IMR-90 (cell line): ENCODE measurements around the gene ARHGAP15. TPM values are rescaled to one million over a fixed set of nuclear protein-coding genes. Genes with fewer than 3 reads are reported as not detected.

Source experiments
- ATAC-seq: fragments of 200-7000 bp; cut with Tn5 transposase; 2 replicates; pipeline ENCODE4 v1.9.1; 2020; ENCODE audit warnings: low read depth, mild to moderate bottlenecking, moderate library complexity
- BruUV-seq: library from RNA; stranded (reverse); fragments of 400-500 nt; replicated peaks from 2 replicates; lab custom pipeline; 2021; lab: Mats Ljungman, UMichigan
- CTCF ChIA-PET: fragments of 300-600 bp; formaldehyde crosslinking; extraction: SDS; loops from one replicate; lab custom pipeline; 2021; ENCODE audit warnings: antibody characterized with exemption; lab: Yijun Ruan, JAX
- POLR2A ChIA-PET: fragments of 300-600 bp; sonication (Branson Sonifier 250); formaldehyde crosslinking; loops from one replicate; lab custom pipeline; 2022; ENCODE audit warnings: antibody characterized with exemption; ENCODE audit not compliant: unreplicated experiment; lab: Charles Lee
- DNase-seq: peaks from one replicate; pipeline ENCODE4 v3.0.0; 2013
- H2AFZ ChIP-seq: replicated peaks from 2 replicates; pipeline ENCODE3; 2013; ENCODE audit warnings: low read length, mild to moderate bottlenecking; ENCODE audit not compliant: poor library complexity
- H2AK5ac ChIP-seq: 2 replicates; pipeline ENCODE4 v1.6.1; 2013; ENCODE audit warnings: low read depth, low read length, inconsistent platforms
- H2AK9ac ChIP-seq: replicated peaks from 2 replicates; pipeline ENCODE3; 2013; ENCODE audit warnings: mild to moderate bottlenecking, low read depth, low read length, moderate library complexity; ENCODE audit not compliant: poor library complexity
- H2BK120ac ChIP-seq: 2 replicates; pipeline ENCODE4 v1.6.1; 2013; ENCODE audit warnings: low read depth, low read length, inconsistent platforms
- H2BK15ac ChIP-seq: 3 replicates; pipeline ENCODE4 v1.6.1; 2013; ENCODE audit warnings: low read depth, low read length, inconsistent platforms
- H2BK20ac ChIP-seq: 2 replicates; pipeline ENCODE4 v1.6.1; 2013; ENCODE audit warnings: low read depth, mild to moderate bottlenecking, inconsistent platforms, low read length, moderate library complexity
- H2BK5ac ChIP-seq: 2 replicates; pipeline ENCODE4 v1.6.1; 2013; ENCODE audit warnings: mild to moderate bottlenecking, low read depth, low read length, inconsistent platforms; ENCODE audit not compliant: poor library complexity, severe bottlenecking
- H3K14ac ChIP-seq: replicated peaks from 2 replicates; pipeline ENCODE4 v1.6.1; 2013; ENCODE audit warnings: low read depth, low read length, inconsistent platforms
- H3K18ac ChIP-seq: 2 replicates; pipeline ENCODE4 v1.6.1; 2013; ENCODE audit warnings: low read depth, low read length, control low read depth
- H3K23ac ChIP-seq: 2 replicates; pipeline ENCODE4 v1.6.1; 2013; ENCODE audit warnings: low read depth, low read length, inconsistent platforms
- H3K27ac ChIP-seq: 2 replicates; pipeline ENCODE4 v1.5.1; 2013; ENCODE audit warnings: mild to moderate bottlenecking, control low read depth, low read length; ENCODE audit not compliant: insufficient read depth
- H3K27me3 ChIP-seq: 2 replicates; pipeline ENCODE4 v1.6.1; 2013; ENCODE audit warnings: low read length; ENCODE audit not compliant: control insufficient read depth, insufficient read depth
- H3K36me3 ChIP-seq: 2 replicates; pipeline ENCODE4 v1.6.1; 2013; ENCODE audit warnings: low read length, mixed read lengths; ENCODE audit not compliant: control insufficient read depth, insufficient read depth
- H3K4ac ChIP-seq: 2 replicates; pipeline ENCODE4 v1.6.1; 2013; ENCODE audit warnings: low read depth, low read length, inconsistent platforms
- H3K4me1 ChIP-seq: 2 replicates; pipeline ENCODE4 v1.6.1; 2013; ENCODE audit warnings: low read length, mixed read lengths; ENCODE audit not compliant: control insufficient read depth, insufficient read depth
- H3K4me2 ChIP-seq: 2 replicates; pipeline ENCODE4 v1.6.1; 2013; ENCODE audit warnings: low read depth, mild to moderate bottlenecking, control low read depth, low read length, moderate library complexity
- H3K4me3 ChIP-seq: 2 replicates; pipeline ENCODE4 v1.5.1; 2013; ENCODE audit warnings: low read depth, mild to moderate bottlenecking, control low read depth, low read length, moderate library complexity; ENCODE audit not compliant: insufficient read depth
- H3K56ac ChIP-seq: 2 replicates; pipeline ENCODE4 v1.6.1; 2013; ENCODE audit warnings: low read length, inconsistent platforms; ENCODE audit not compliant: insufficient read depth; ENCODE audit errors: extremely low read depth
- H3K79me1 ChIP-seq, 2 experiments: 2 replicates each; pipeline ENCODE4 v1.6.1; 2013; ENCODE audit warnings: low read length in 2 of 2, inconsistent platforms in 1 of 2, low read depth in 1 of 2
- H3K9ac ChIP-seq: 2 replicates; pipeline ENCODE4 v1.6.1; 2013; ENCODE audit warnings: low read depth, low read length, control low read depth
- H3K9me1 ChIP-seq: 2 replicates; pipeline ENCODE4 v1.6.1; 2013; ENCODE audit warnings: low read length, inconsistent platforms; ENCODE audit not compliant: insufficient read depth
- H3K9me3 ChIP-seq: 2 replicates; pipeline ENCODE4 v1.6.1; 2013; ENCODE audit warnings: low read length; ENCODE audit not compliant: control insufficient read depth, insufficient read depth
- H4K20me1 ChIP-seq: 2 replicates; pipeline ENCODE4 v1.6.1; 2013; ENCODE audit warnings: low read length, inconsistent platforms; ENCODE audit not compliant: insufficient read depth
- H4K5ac ChIP-seq: 2 replicates; pipeline ENCODE4 v1.6.1; 2013; ENCODE audit warnings: mild to moderate bottlenecking, low read depth, low read length, control low read depth
- H4K8ac ChIP-seq, 2 experiments: 2 replicates each; pipeline ENCODE4 v1.6.1; 2013; ENCODE audit warnings: low read depth in 2 of 2, low read length in 2 of 2, control low read depth in 1 of 2, inconsistent platforms in 1 of 2
- H4K91ac ChIP-seq: 2 replicates; pipeline ENCODE4 v1.6.1; 2013; ENCODE audit warnings: low read depth, low read length, inconsistent platforms; ENCODE audit not compliant: insufficient read depth
- CEBPB ChIP-seq: IDR thresholded peaks from 2 replicates; pipeline ENCODE4 v1.6.1; 2012; ENCODE audit warnings: low read depth, low read length, improper control_type of control experiment
- CHD1 ChIP-seq: IDR thresholded peaks from 2 replicates; pipeline ENCODE4 v1.6.1; 2012; ENCODE audit warnings: low read depth, low read length, improper control_type of control experiment
- MAZ ChIP-seq: IDR thresholded peaks from 2 replicates; pipeline ENCODE4 v1.6.1; 2012; ENCODE audit warnings: low read depth, mild to moderate bottlenecking, low read length, improper control_type of control experiment, moderate library complexity, borderline replicate concordance
- MXI1 ChIP-seq: IDR thresholded peaks from 2 replicates; pipeline ENCODE4 v1.6.1; 2012; ENCODE audit warnings: low read depth, mild to moderate bottlenecking, low read length, moderate library complexity, borderline replicate concordance
- RAD21 ChIP-seq: IDR thresholded peaks from 2 replicates; pipeline ENCODE4 v1.6.1; 2012; ENCODE audit warnings: low read length, improper control_type of control experiment
- RFX5 ChIP-seq: IDR thresholded peaks from 2 replicates; pipeline ENCODE4 v1.8.0; 2012; ENCODE audit warnings: low read depth, mild to moderate bottlenecking, low read length, moderate library complexity
- WGBS, 2 experiments: methylation state at CpG; one replicate each; pipeline versions ENCODE4 v1.1.5 to v1.1.7; 2013; ENCODE audit warnings: missing lambda C conversion rate in 2 of 2; ENCODE audit not compliant: insufficient read length in 1 of 2; ENCODE audit errors: extremely low coverage in 2 of 2; 5-methylcytosine and 5-hydroxymethylcytosine counted together
- dilution Hi-C: fragments of 300-500 bp; cut with HindIII; formaldehyde crosslinking; loops from one replicate; pipeline ENCODE4 v1.14.3; 2018; ENCODE audit warnings: low sequenced_read_pairs; ENCODE audit not compliant: unreplicated experiment
- in situ Hi-C: fragments of 300-500 bp; cut with MboI; formaldehyde crosslinking; loops from 3 replicates; pipeline ENCODE4 v1.14.3; 2019; ENCODE audit warnings: low sequenced_read_pairs, inconsistent platforms, mixed read lengths
- intact Hi-C: fragments of 100-400 bp; cut with micrococcal nuclease; formaldehyde crosslinking; loops from 2 replicates; pipeline ENCODE4 v1.10.0; 2022
- polyA plus RNA-seq, 3 experiments: library from polyadenylated mRNA; depleted of rRNA; stranded (reverse); fragments of >200 nt; gene quantifications; 2 replicates each; pipeline ENCODE4 v1.2.3, GENCODE V29; 2012; ENCODE audit warnings: low replicate concordance in 1 of 3
- total RNA-seq: library from RNA; depleted of rRNA; stranded (reverse); fragments of >200 nt; gene quantifications from 2 replicates; pipeline ENCODE4 v1.2.3, GENCODE V29; 2012

The ARHGAP15 gene
- total and polyA plus RNA-seq, 2 of the 4 experiments (the other 2 are of a cell fraction), result not detected

DNA sequence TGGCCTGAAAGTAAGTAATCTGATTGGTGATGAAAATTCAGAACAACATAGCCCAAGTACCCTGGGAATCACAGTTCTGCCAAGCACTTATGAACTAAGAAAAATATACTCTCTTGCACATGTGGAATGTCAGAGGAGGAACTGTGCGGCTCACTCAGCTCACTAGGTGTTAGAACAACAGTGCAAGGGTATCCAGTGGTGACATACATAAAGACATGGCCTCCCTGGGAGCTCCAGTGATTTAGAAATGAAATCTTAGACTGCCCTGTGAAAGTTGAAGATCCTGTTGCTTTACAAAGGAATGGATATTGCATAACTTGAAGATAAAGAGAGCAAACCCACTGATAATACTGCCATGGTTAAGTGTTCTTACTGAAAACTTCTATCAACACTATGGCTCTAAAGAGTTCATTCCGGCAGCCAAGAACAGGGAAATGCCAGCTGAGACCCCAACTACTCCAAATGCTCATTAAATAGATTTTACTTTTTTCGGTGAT is 246.2 kb downstream of the ARHGAP15 start:
- CTCF ChIA-PET, result interaction anchor here (0.7 to 1.0 kb wide), 2 partner anchors 9 kb away, joined by 3 read pairs; no protein-coding TSS in a partner anchor
- no TSS peak for BruUV-seq
- dilution Hi-C loops, result no loop called here

More for the DNA sequence above, 246.2 kb downstream of the ARHGAP15 start:
- H3K4me3 ChIP-seq, result no peak overlapping the region
- no peak overlapping the region for H2AK9ac ChIP-seq
- H4K20me1 ChIP-seq, result no peaks in the 10 kb centered on the region
- no peak overlapping the region for H2BK20ac ChIP-seq
- DNase-seq (peak; percentile 7), ATAC-seq (peak; percentile 37)
- no peak overlapping the region for H3K4me2 ChIP-seq
- intact Hi-C loops, result no loop called here
- no peaks in the 10 kb centered on the region for H3K9me1 ChIP-seq
- H3K56ac ChIP-seq, result no peak overlapping the region
- H3K79me1 ChIP-seq, result no peaks in the 10 kb centered on the region
- H4K91ac ChIP-seq, result no peak overlapping the region
- H3K27me3 ChIP-seq, result no peaks in the 10 kb centered on the region
- no peak overlapping the region for H4K5ac ChIP-seq
- no peak overlapping the region for H3K4ac ChIP-seq
- H2BK5ac ChIP-seq, result no peak overlapping the region
- no peak overlapping the region for H2AK5ac ChIP-seq
- H3K9ac ChIP-seq, result no peak overlapping the region
- H3K4me1 ChIP-seq, result 0 out of 2 replicates have a peak, but pooled peaks cover 1% of the 10 kb centered on the region
- H2AFZ ChIP-seq, result no peak overlapping the region
- in situ Hi-C loops, result no loop called here
- no peak overlapping the region for H3K27ac ChIP-seq
- no peak overlapping the region for H2BK120ac ChIP-seq
- POLR2A ChIA-PET, result no interaction called here
- no CpG with 5 or more reads among the region's 3 CpGs for WGBS, 2 experiments
- H3K9me3 ChIP-seq, result no peaks in the 10 kb centered on the region
- no peak overlapping the region for H3K14ac ChIP-seq
- no peak overlapping the region for H4K8ac ChIP-seq
- H3K18ac ChIP-seq, result no peak overlapping the region; the same call in 1 of the 2 replicates
- H3K23ac ChIP-seq, result no peak overlapping the region
- no peaks in the 10 kb centered on the region for H3K36me3 ChIP-seq
- TF ChIP-seq MXI1, result no peak
- no peak for TF ChIP-seq RAD21
- no peak for TF ChIP-seq CHD1
- no peak for TF ChIP-seq RFX5
- TF ChIP-seq CEBPB, result peak; percentile 61
- no peak for TF ChIP-seq MAZ
- no peak overlapping the region for H2BK15ac ChIP-seq
